ENCODE measurements around the gene AXIN2. TPM values are rescaled to one million over a fixed set of nuclear protein-coding genes. Genes with fewer than 3 reads are reported as not detected.

Gene AXIN2
- total and polyA plus RNA-seq, 12 donors: 5.7 to 19.2 (median 11.8) TPM

DNA sequence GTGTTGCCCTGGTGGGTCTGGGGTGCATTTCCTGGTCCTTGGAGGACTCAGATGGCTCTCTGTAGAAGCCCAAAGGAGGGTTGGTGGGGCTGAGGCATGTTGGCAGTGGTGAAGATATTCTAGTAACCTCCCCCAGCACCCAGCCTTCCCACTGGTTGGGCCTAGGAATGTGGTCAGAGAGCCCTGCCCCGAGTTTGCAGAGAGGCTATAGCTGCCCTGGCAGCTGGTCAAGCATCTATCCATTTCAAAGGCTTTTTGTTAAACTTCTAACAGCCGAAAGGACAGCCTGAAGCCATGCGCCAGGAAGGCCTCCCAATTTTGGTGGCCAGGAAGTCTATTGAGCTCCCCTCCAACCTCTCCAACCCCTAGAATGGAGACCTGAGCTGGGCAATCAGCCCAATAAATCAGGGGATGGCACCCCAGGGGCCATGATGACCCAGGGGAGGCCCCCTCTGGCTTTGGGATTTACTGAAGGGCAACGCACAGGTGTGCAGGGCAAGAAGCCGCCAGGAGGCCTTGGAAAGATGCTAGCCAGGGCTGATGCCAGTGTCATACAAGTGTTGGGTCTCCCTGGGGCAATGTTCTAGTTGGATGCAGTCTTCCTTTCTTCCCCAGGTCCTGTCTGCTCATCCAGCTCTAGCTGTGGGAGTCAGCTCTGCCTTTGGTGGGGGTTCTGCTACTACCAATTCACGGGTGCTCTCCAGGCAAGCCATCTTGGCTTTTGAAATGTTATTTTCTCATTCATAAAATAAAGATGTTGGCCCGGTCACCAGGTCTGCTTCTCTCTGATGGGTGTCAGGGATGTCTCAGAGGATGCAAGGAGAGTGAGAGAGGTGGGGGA, 30.9 kb upstream of the AXIN2 start:
- Histone ChIP-seq H3K36me3 (no peaks in the 10 kb centered on the region), H3K27ac (no peak overlapping the region), H3K4me3 (no peak overlapping the region), H3K27me3 (no peaks in the 10 kb centered on the region), H3K9me3 (no peaks in the 10 kb centered on the region), H3K4me1 (peaks cover 8 to 20% (median 11%) of the 10 kb centered on the region in 9 donors)
- 91 to 97% methylated on average over 7 of the region's 7 CpGs for WGBS, 2 donors
- ATAC-seq (no peak), DNase-seq (no peak)
- TF ChIP-seq, protein P1, sequence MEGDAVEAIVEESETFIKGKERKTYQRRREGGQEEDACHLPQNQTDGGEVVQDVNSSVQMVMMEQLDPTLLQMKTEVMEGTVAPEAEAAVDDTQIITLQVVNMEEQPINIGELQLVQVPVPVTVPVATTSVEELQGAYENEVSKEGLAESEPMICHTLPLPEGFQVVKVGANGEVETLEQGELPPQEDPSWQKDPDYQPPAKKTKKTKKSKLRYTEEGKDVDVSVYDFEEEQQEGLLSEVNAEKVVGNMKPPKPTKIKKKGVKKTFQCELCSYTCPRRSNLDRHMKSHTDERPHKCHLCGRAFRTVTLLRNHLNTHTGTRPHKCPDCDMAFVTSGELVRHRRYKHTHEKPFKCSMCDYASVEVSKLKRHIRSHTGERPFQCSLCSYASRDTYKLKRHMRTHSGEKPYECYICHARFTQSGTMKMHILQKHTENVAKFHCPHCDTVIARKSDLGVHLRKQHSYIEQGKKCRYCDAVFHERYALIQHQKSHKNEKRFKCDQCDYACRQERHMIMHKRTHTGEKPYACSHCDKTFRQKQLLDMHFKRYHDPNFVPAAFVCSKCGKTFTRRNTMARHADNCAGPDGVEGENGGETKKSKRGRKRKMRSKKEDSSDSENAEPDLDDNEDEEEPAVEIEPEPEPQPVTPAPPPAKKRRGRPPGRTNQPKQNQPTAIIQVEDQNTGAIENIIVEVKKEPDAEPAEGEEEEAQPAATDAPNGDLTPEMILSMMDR (IDR thresholded peaks at IDR 0.05): no peak
- intact Hi-C loops (cut with DNase I): no loop called here

DNA sequence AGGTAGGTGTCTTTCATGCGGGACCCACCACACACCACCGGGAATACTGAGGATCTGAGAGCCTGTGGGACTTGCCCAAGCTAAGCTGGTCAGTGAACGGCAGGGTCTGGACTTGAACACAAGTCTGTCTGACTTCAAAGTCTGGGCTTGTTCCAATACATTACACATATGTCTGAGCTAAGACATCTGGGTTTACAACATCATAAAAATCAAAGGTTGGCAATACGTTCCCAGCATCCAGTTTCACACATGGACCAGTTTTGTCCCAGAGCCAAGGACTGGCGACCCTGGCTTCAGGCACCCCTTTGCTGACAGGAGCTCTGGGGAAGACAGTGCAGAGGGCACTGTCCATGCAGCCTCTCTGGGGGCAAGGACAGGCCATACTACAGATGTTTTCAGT, 27.9 kb upstream of the AXIN2 start:
- DNase-seq (no peak), ATAC-seq (no peak)
- Histone ChIP-seq H3K4me3 (no peak overlapping the region), H3K4me1 (peaks cover 10 to 31% (median 22%) of the 10 kb centered on the region in 9 donors), H3K36me3 (no peaks in the 10 kb centered on the region), H3K9me3 (no peaks in the 10 kb centered on the region), H3K27ac (no peak overlapping the region), H3K27me3 (no peaks in the 10 kb centered on the region)
- intact Hi-C loops (cut with DNase I): no loop called here
- 85 to 89% methylated on average over 5 of the region's 5 CpGs for WGBS, 2 donors
- TF ChIP-seq, protein P1 (IDR thresholded peaks at IDR 0.05): no peak

DNA sequence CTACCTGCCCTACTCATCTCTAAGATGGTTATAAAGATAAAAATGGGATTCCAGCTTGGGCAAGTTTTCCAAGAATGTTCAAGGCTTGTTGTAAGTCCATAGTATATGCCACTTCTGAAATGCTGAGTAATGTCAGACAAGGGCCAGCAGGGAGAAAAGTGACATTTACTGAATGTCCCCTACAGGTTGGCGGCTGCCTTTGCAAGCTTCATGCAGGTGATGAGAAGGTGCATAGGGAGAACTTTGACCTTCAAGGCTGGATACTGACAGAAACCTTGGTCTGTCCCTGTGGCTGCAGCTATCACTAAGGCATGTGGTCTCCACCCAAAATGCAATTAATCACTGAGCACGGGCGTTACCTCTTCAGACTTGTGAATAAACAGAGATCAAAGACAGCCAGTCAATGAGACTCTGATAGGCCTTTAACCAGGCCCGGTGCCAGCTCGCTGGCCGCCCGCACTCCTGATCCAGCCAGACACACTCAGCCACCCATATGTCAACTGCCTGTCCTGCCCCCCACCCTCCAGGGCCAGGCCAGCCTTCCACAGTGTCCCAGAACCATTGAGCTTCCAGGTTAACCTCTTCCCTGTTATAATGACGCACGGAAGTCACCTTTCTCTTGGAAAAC, 26.8 kb upstream of the AXIN2 start:
- ATAC-seq: peak in 7 of 8 donors; percentile 37 to 86 (median 66)

DNA sequence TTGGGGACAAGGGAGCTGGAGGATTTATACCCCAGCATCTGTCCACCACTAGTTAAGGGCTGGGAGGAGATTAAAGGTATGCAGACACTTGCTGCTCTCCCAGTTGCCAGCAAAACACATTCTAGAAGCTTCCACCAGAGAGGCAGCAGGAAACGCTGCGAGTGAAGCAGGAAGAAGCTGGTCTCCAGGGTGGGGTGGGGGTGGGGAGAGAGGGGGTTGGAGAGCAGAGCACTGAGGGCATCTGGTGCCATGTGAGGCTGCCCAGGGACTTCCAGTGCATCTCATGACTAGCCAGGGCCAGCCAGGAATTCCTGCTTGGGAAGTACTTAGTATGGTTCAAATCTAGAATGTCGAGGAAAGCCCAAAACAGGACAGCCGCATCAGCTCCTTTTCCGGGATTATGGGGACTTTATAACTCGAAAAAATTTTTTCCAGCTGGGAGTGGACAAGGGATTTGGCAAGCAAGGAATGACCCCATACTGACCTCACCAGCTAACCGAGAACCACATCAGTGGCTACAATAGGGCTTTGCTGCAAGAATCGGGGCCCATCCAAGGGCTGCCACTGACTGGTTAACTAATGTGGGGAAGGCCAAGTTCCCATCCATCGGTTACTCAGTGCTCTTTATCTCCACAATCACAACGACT, 26.2 kb upstream of the AXIN2 start:
- DNase-seq: no peak
- Histone ChIP-seq H3K27me3 (no peaks in the 10 kb centered on the region), H3K4me1 (peaks cover 10 to 42% (median 24%) of the 10 kb centered on the region in 9 donors), H3K36me3 (no peaks in the 10 kb centered on the region), H3K27ac (no peak overlapping the region), H3K9me3 (no peaks in the 10 kb centered on the region), H3K4me3 (no peak overlapping the region)
- intact Hi-C loops (cut with DNase I): no loop called here
- ATAC-seq: peak in 5 of 8 donors; percentile 23 to 67 (median 45)
- WGBS, 2 donors: 44 to 47% methylated on average over 10 of the region's 10 CpGs
- TF ChIP-seq, protein P1 (IDR thresholded peaks at IDR 0.05): no peak

More for the DNA sequence above, 26.8 kb upstream of the AXIN2 start:
- H3K27me3 ChIP-seq: no peaks in the 10 kb centered on the region
- H3K9me3 ChIP-seq: no peaks in the 10 kb centered on the region
- intact Hi-C loops (cut with DNase I): no loop called here
- TF ChIP-seq, protein P1 (IDR thresholded peaks at IDR 0.05): no peak
- 52 to 65% methylated on average over 9 of the region's 9 CpGs for WGBS, 2 donors
- H3K4me1 ChIP-seq: peaks cover 10 to 41% (median 24%) of the 10 kb centered on the region in 9 donors
- no peak overlapping the region for H3K4me3 ChIP-seq
- DNase-seq: peak in 1 of 2 donors; percentile 43
- no peak overlapping the region for H3K27ac ChIP-seq
- no peaks in the 10 kb centered on the region for H3K36me3 ChIP-seq
